Hematopoietic multipotent progenitor cell treated with erythropoietin and hydrocortisone succinate and interleukin-3 and kit ligand, for 6 days (in vitro differentiated cells): ENCODE data around the gene KLHL41.
"Not testable (repeated sequence)": the region's sequence is repeated elsewhere in the genome, so short reads cannot be mapped to it uniquely, and the experiment has no call there.

Source experiments
- DNase-seq: peaks from one replicate; pipeline ENCODE4 v3.0.0-alpha.2; 2015

Gene KLHL41

GRCh38 chr2:169573160-169573973 lies 63.9 kb downstream of the KLHL41 start, which contains the start of gene FASTKD1:
Gene FASTKD1, minus strand, starts transcription at chr2:169573865. Its CDS starts 1,836 bp downstream, at chr2:169572029.
- DNase-seq: peak; percentile 98

DNA sequence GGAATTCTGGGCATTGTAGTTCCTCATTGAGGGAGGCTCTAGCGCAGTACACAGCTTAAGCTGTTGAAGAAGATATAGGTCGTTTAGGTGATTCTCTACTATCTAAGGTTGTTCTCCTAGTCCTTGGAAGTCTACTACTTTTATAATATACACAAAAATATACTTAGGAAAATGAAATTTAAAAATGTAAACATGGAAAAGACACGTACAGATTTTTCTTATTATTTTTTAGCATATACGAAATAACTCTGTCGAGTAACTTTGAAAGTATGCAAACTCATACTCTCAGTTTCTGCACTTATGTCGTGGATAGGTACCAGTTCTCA lies 64.4 kb downstream of the KLHL41 start:
- no peak for DNase-seq

- DNase-seq: not testable (repeated sequence)
Observed at GRCh38 chr2:169574539-169574938, 65.0 kb downstream of the KLHL41 start.

GRCh38 chr2:169575264-169575663 lies 65.8 kb downstream of the KLHL41 start:
- DNase-seq: not testable (repeated sequence)
